ENCODE data around the gene GTF2H1. TPM values are rescaled to one million over a fixed set of nuclear protein-coding genes. Genes with fewer than 3 reads are reported as not detected.

The GTF2H1 gene
- total RNA-seq, 1 experiment from 2014 or later = 72.0 TPM

- Histone ChIP-seq H3K27me3 (replicated peaks; ENCODE audit: control insufficient read depth, insufficient read depth, low read length) (no peaks in the 10 kb centered on the region), H3K4me3 (ENCODE audit: low read depth, low read length) (no peak overlapping the region), H3K9me3 (no peaks in the 10 kb centered on the region), H3K4me1 (peaks cover 11% of the 10 kb centered on the region), H3K36me3 (ENCODE audit: control insufficient read depth, insufficient read depth, low read length) (peaks cover 3% of the 10 kb centered on the region; the same call in 1 of the 2 replicates)
- ChIA-PET POLR2A (no interaction called here), CTCF (interaction anchor here (0.6 kb wide), 1 partner anchor 162 kb away, joined by 3 read pairs; no protein-coding TSS in a partner anchor)
- no peak overlapping the region for H3K27ac Mint-ChIP-seq (ENCODE audit: unreplicated experiment)
- no peak for TF ChIP-seq CTCF (IDR thresholded peaks at IDR 0.05; ENCODE audit: insufficient read depth in 1 of 2, low read depth in 1 of 2, low read length in 1 of 2, severe bottlenecking in 1 of 2, unreplicated experiment in 1 of 2)
- no peak overlapping the region for H3K4me3 Mint-ChIP-seq (ENCODE audit: unreplicated experiment)
- intact Hi-C loops (cut with micrococcal nuclease; ENCODE audit: unreplicated experiment) = no loop called here
- no peaks in the 10 kb centered on the region for H3K27me3 Mint-ChIP-seq (ENCODE audit: insufficient read depth, unreplicated experiment)
- DNase-seq = no peak
- no peaks in the 10 kb centered on the region for H3K9me3 Mint-ChIP-seq (ENCODE audit: unreplicated experiment)
- peaks cover 27% of the 10 kb centered on the region for H3K36me3 Mint-ChIP-seq (ENCODE audit: insufficient read depth, unreplicated experiment)
- no peaks in the 10 kb centered on the region for H3K4me1 Mint-ChIP-seq (ENCODE audit: low read depth, unreplicated experiment)
- BruUV-seq (replicated peaks) = no TSS peak
Observed at GRCh38 chr11:18368221-18368620, 45.9 kb downstream of the GTF2H1 start.

- intact Hi-C loops (cut with micrococcal nuclease; ENCODE audit: unreplicated experiment) = no loop called here
- H3K27me3 ChIP-seq (replicated peaks; ENCODE audit: control insufficient read depth, insufficient read depth, low read length) = no peaks in the 10 kb centered on the region
- no peak for DNase-seq
- TF ChIP-seq CTCF (IDR thresholded peaks at IDR 0.05; ENCODE audit: insufficient read depth in 1 of 2, low read depth in 1 of 2, low read length in 1 of 2, severe bottlenecking in 1 of 2, unreplicated experiment in 1 of 2) = no peak
- ChIA-PET POLR2A (no interaction called here), CTCF (no interaction called here)
- peaks cover 11% of the 10 kb centered on the region for H3K4me1 ChIP-seq
- no TSS peak for BruUV-seq (replicated peaks)
- Mint-ChIP-seq H3K27ac (ENCODE audit: unreplicated experiment) (no peak overlapping the region), H3K4me1 (ENCODE audit: low read depth, unreplicated experiment) (no peaks in the 10 kb centered on the region), H3K9me3 (ENCODE audit: unreplicated experiment) (no peaks in the 10 kb centered on the region), H3K4me3 (ENCODE audit: unreplicated experiment) (no peak overlapping the region), H3K27me3 (ENCODE audit: insufficient read depth, unreplicated experiment) (no peaks in the 10 kb centered on the region), H3K36me3 (ENCODE audit: insufficient read depth, unreplicated experiment) (peaks cover 16% of the 10 kb centered on the region)
- H3K36me3 ChIP-seq (ENCODE audit: control insufficient read depth, insufficient read depth, low read length) = peaks cover 3% of the 10 kb centered on the region; the same call in 1 of the 2 replicates
- no peak overlapping the region for H3K4me3 ChIP-seq (ENCODE audit: low read depth, low read length)
- H3K9me3 ChIP-seq = no peaks in the 10 kb centered on the region
Observed at GRCh38 chr11:18369398-18369797, 47.0 kb downstream of the GTF2H1 start.

GRCh38 chr11:18371279-18371678 is 48.9 kb downstream of the GTF2H1 start:
- no peak for DNase-seq

More at GRCh38 chr11:18371279-18371678, 48.9 kb downstream of the GTF2H1 start:
- intact Hi-C loops (cut with micrococcal nuclease; ENCODE audit: unreplicated experiment) = no loop called here
- no peak for TF ChIP-seq CTCF (IDR thresholded peaks at IDR 0.05; ENCODE audit: insufficient read depth in 1 of 2, low read depth in 1 of 2, low read length in 1 of 2, severe bottlenecking in 1 of 2, unreplicated experiment in 1 of 2)
- BruUV-seq (replicated peaks) = no TSS peak
- ChIA-PET POLR2A (interaction anchor here (1.1 kb wide), 2 partner anchors 13 to 23 kb away, joined by 4 to 5 read pairs; partner anchors contain the start of gene LDHA), CTCF (interaction anchor here (1.1 to 1.2 kb wide), 2 partner anchors 39 to 101 kb away, joined by 3 to 4 read pairs; no protein-coding TSS in a partner anchor)
- no peaks in the 10 kb centered on the region for H3K9me3 Mint-ChIP-seq (ENCODE audit: unreplicated experiment)
- no peak overlapping the region for H3K4me3 Mint-ChIP-seq (ENCODE audit: unreplicated experiment)
- no peak overlapping the region for H3K4me3 ChIP-seq (ENCODE audit: low read depth, low read length)
- H3K27me3 ChIP-seq (replicated peaks; ENCODE audit: control insufficient read depth, insufficient read depth, low read length) = no peaks in the 10 kb centered on the region
- H3K4me1 Mint-ChIP-seq (ENCODE audit: low read depth, unreplicated experiment) = no peaks in the 10 kb centered on the region
- no peaks in the 10 kb centered on the region for H3K9me3 ChIP-seq
- H3K36me3 Mint-ChIP-seq (ENCODE audit: insufficient read depth, unreplicated experiment) = peaks cover 2% of the 10 kb centered on the region
- peak overlapping the region; percentile 39 for H3K27ac Mint-ChIP-seq (ENCODE audit: unreplicated experiment)
- H3K27me3 Mint-ChIP-seq (ENCODE audit: insufficient read depth, unreplicated experiment) = no peaks in the 10 kb centered on the region
- peaks cover 11% of the 10 kb centered on the region for H3K4me1 ChIP-seq
- H3K36me3 ChIP-seq (ENCODE audit: control insufficient read depth, insufficient read depth, low read length) = no peaks in the 10 kb centered on the region; the same call in 1 of the 2 replicates
